BE2C (cell line): ENCODE data around the gene ZNF780A.

Source experiments
- DNase-seq: peaks from one replicate; pipeline ENCODE4 v3.0.0-alpha.2; 2020
- H3K27me3 ChIP-seq: fragments of 250-450 bp; sonication (Bioruptor Pico); 2 replicates; pipeline ENCODE4 v1.5.1; 2020; ENCODE audit warnings: mild to moderate bottlenecking
- H3K36me3 ChIP-seq: fragments of 250-450 bp; sonication (Bioruptor Pico); 2 replicates; pipeline ENCODE4 v1.5.1; 2020; ENCODE audit warnings: mild to moderate bottlenecking
- H3K4me1 ChIP-seq: fragments of 250-450 bp; sonication (Bioruptor Pico); 2 replicates; pipeline ENCODE4 v1.5.1; 2020
- H3K4me3 ChIP-seq: 2 replicates; pipeline ENCODE4 v1.5.1; 2011; ENCODE audit warnings: low read depth, low read length
- H3K9me3 ChIP-seq: fragments of 250-450 bp; sonication (Bioruptor Pico); 2 replicates; pipeline ENCODE4 v1.5.1; 2020
- CTCF ChIP-seq: IDR thresholded peaks from 2 replicates; pipeline ENCODE4 v1.5.1; 2012; ENCODE audit warnings: mild to moderate bottlenecking, low read depth, low read length

The ZNF780A gene

GRCh38 chr19:40025938-40026596 is 64.7 kb downstream of the ZNF780A start:
- no peak for TF ChIP-seq CTCF
- no peaks in the 10 kb centered on the region for H3K27me3 ChIP-seq
- H3K4me1 ChIP-seq: no peaks in the 10 kb centered on the region
- no peak overlapping the region for H3K4me3 ChIP-seq
- H3K9me3 ChIP-seq: peaks cover 8% of the 10 kb centered on the region
- DNase-seq: no peak
- no peaks in the 10 kb centered on the region for H3K36me3 ChIP-seq

- Histone ChIP-seq H3K36me3 (no peaks in the 10 kb centered on the region), H3K9me3 (peaks cover 8% of the 10 kb centered on the region), H3K27me3 (no peaks in the 10 kb centered on the region), H3K4me1 (no peaks in the 10 kb centered on the region), H3K4me3 (no peak overlapping the region)
- no peak for DNase-seq
- no peak for TF ChIP-seq CTCF
These were observed 66.8 kb downstream of the ZNF780A start for GRCh38 chr19:40023969-40024368.
